DOHH2 (cell line): ENCODE measurements around the gene LRR1.

Source experiments
- H3F3A ChIP-seq: fragments of 200-600 bp; sonication (generic), shearing (Covaris generic); 2 replicates; pipeline ENCODE4 v1.6.0; 2016; ENCODE audit warnings: antibody characterized with exemption, mild to moderate bottlenecking; ENCODE audit not compliant: control insufficient read depth, insufficient read depth
- H3K27ac ChIP-seq: fragments of 200-600 bp; sonication (generic); 2 replicates; pipeline ENCODE4 v1.5.1; 2014; ENCODE audit warnings: low read depth, mild to moderate bottlenecking, low read length, moderate library complexity
- H3K27me3 ChIP-seq: fragments of 200-600 bp; sonication (generic); 2 replicates; pipeline ENCODE4 v1.6.1; 2014; ENCODE audit warnings: mild to moderate bottlenecking, low read length, mixed read lengths; ENCODE audit not compliant: control insufficient read depth
- H3K36me3 ChIP-seq: fragments of 200-600 bp; sonication (generic); 2 replicates; pipeline ENCODE4 v1.6.1; 2014; ENCODE audit warnings: mild to moderate bottlenecking, low read length, moderate library complexity, mixed read lengths; ENCODE audit not compliant: control insufficient read depth
- H3K4me1 ChIP-seq: fragments of 200-600 bp; sonication (generic); 2 replicates; pipeline ENCODE4 v1.6.1; 2014; ENCODE audit warnings: mild to moderate bottlenecking, low read length, mixed read lengths; ENCODE audit not compliant: control insufficient read depth
- H3K4me2 ChIP-seq: fragments of 200-600 bp; sonication (generic); 2 replicates; pipeline ENCODE4 v1.6.0; 2014; ENCODE audit warnings: mild to moderate bottlenecking, low read length, moderate library complexity
- H3K4me3 ChIP-seq: fragments of 200-600 bp; sonication (generic); 2 replicates; pipeline ENCODE4 v1.5.1; 2014; ENCODE audit warnings: mild to moderate bottlenecking, low read length, mixed read lengths
- H3K79me2 ChIP-seq: fragments of 200-600 bp; sonication (generic); 2 replicates; pipeline ENCODE4 v1.6.1; 2014; ENCODE audit warnings: mild to moderate bottlenecking, low read length, mixed read lengths; ENCODE audit not compliant: control insufficient read depth
- H3K9me2 ChIP-seq: fragments of 200-600 bp; sonication (generic); replicated peaks from 2 replicates; pipeline ENCODE4 v1.6.1; 2014; ENCODE audit warnings: mild to moderate bottlenecking, low read length, mixed read lengths; ENCODE audit not compliant: control insufficient read depth
- H3K9me3 ChIP-seq: fragments of 200-600 bp; sonication (generic); 2 replicates; pipeline ENCODE4 v1.6.1; 2014; ENCODE audit warnings: antibody characterized with exemption, low read length, mixed read lengths; ENCODE audit not compliant: control insufficient read depth, insufficient read depth
- H4K20me1 ChIP-seq: fragments of 200-600 bp; sonication (generic); 2 replicates; pipeline ENCODE4 v1.6.0; 2014; ENCODE audit warnings: low read depth, mild to moderate bottlenecking, antibody characterized with exemption, low read length, moderate library complexity; ENCODE audit not compliant: control insufficient read depth, insufficient read depth
- EZH2phosphoT487 ChIP-seq: fragments of 200-600 bp; sonication (generic); IDR thresholded peaks from 2 replicates; pipeline ENCODE4 v1.6.1; 2017; ENCODE audit warnings: borderline replicate concordance, mild to moderate bottlenecking, antibody characterized with exemption, low read length, moderate library complexity, mixed read lengths
- TF ChIP-seq, protein P1 (sequence below): fragments of 200-600 bp; sonication (generic); IDR thresholded peaks from one replicate; pipeline ENCODE4 v1.5.1; 2014; ENCODE audit warnings: antibody characterized with exemption, mild to moderate bottlenecking, low read depth, low read length; ENCODE audit not compliant: poor library complexity, severe bottlenecking

The LRR1 gene

DNA sequence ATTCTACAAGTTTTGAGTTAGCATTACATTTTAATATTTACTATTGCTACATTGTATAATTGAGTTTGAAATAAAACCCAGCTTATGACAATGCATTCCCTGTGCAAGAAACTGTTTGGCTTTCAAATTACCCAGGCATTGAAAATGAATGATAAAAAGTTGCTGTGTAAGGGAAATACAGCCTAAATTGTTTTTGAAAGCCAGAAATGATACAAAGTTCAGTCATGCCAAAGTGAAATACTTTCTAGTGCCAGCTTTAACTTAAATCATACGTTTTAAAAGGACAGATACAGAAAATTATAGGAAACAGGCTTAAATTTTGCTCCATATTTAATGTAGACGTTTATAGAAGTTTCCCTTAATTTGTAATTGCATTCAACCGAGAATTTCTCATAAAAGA is 24.6 kb downstream of the LRR1 start:
- peak overlapping the region; percentile 85 for H3K4me2 ChIP-seq
- TF ChIP-seq EZH2phosphoT487, result no peak
- TF ChIP-seq, protein P1, sequence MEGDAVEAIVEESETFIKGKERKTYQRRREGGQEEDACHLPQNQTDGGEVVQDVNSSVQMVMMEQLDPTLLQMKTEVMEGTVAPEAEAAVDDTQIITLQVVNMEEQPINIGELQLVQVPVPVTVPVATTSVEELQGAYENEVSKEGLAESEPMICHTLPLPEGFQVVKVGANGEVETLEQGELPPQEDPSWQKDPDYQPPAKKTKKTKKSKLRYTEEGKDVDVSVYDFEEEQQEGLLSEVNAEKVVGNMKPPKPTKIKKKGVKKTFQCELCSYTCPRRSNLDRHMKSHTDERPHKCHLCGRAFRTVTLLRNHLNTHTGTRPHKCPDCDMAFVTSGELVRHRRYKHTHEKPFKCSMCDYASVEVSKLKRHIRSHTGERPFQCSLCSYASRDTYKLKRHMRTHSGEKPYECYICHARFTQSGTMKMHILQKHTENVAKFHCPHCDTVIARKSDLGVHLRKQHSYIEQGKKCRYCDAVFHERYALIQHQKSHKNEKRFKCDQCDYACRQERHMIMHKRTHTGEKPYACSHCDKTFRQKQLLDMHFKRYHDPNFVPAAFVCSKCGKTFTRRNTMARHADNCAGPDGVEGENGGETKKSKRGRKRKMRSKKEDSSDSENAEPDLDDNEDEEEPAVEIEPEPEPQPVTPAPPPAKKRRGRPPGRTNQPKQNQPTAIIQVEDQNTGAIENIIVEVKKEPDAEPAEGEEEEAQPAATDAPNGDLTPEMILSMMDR, result no peak
- no peaks in the 10 kb centered on the region for H3K27me3 ChIP-seq
- no peaks in the 10 kb centered on the region for H3K9me3 ChIP-seq
- peaks cover 45% of the 10 kb centered on the region for H3K4me1 ChIP-seq
- H3K79me2 ChIP-seq, result peaks cover 99% of the 10 kb centered on the region
- H3K36me3 ChIP-seq, result peaks cover 85% of the 10 kb centered on the region
- H3F3A ChIP-seq, result peaks cover 31% of the 10 kb centered on the region
- H3K9me2 ChIP-seq, result no peaks in the 10 kb centered on the region
- H4K20me1 ChIP-seq, result peaks cover 29% of the 10 kb centered on the region; the same call in 1 of the 2 replicates
- H3K27ac ChIP-seq, result peak overlapping the region; percentile 39
- H3K4me3 ChIP-seq, result peak overlapping the region; percentile 94

DNA sequence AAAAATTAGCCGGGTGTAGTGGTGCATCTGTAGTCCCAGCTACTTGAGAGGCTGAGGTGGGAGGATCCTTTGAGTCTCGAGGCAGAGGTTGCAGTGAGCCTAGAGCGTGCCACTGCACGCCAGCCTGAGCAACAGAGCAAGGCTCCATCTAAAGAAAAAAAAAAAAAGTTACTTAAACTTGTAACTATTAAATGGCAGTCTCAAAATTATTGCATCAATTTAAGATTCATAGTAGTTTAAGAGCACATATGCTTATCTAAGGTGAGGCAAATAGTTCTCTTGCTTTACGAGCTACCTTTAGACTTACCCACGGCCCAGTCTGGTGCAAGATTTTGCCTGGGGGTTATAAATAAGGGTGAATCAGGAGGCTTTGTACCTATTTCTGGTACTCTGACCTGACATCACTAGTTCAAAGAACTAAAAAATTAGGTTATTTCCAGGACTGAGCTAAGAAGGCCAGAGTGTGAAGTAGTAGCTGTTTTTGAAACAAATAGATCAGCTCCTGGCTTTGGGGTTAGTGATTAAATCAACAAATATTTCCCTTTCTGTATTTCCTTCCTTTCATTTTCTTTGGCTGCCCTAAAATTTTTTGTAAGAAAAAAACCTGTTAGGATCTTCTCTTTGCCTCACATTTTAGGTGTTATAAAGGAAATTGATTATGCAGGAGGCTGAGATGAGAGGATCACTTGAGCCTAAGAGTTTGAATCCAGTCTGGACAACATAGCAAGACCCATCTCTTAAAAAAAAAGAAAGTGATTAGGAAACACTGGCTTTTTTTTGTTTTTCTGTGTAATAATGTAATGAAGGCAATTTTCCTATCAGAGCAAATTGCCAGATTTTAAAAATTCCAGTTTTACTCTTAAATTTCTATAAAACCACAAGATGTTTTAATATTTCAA is 25.4 kb downstream of the LRR1 start:
- Histone ChIP-seq H3K9me3 (no peaks in the 10 kb centered on the region), H4K20me1 (peaks cover 29% of the 10 kb centered on the region; the same call in 1 of the 2 replicates), H3K27me3 (no peaks in the 10 kb centered on the region), H3K27ac (peak overlapping the region; percentile 39), H3K36me3 (peaks cover 80% of the 10 kb centered on the region), H3K9me2 (no peaks in the 10 kb centered on the region), H3K4me3 (peak overlapping the region; percentile 94), H3K4me2 (peak overlapping the region; percentile 85), H3F3A (peaks cover 37% of the 10 kb centered on the region), H3K4me1 (peaks cover 45% of the 10 kb centered on the region), H3K79me2 (peaks cover 99% of the 10 kb centered on the region)
- TF ChIP-seq, protein P1, result no peak
- no peak for TF ChIP-seq EZH2phosphoT487

DNA sequence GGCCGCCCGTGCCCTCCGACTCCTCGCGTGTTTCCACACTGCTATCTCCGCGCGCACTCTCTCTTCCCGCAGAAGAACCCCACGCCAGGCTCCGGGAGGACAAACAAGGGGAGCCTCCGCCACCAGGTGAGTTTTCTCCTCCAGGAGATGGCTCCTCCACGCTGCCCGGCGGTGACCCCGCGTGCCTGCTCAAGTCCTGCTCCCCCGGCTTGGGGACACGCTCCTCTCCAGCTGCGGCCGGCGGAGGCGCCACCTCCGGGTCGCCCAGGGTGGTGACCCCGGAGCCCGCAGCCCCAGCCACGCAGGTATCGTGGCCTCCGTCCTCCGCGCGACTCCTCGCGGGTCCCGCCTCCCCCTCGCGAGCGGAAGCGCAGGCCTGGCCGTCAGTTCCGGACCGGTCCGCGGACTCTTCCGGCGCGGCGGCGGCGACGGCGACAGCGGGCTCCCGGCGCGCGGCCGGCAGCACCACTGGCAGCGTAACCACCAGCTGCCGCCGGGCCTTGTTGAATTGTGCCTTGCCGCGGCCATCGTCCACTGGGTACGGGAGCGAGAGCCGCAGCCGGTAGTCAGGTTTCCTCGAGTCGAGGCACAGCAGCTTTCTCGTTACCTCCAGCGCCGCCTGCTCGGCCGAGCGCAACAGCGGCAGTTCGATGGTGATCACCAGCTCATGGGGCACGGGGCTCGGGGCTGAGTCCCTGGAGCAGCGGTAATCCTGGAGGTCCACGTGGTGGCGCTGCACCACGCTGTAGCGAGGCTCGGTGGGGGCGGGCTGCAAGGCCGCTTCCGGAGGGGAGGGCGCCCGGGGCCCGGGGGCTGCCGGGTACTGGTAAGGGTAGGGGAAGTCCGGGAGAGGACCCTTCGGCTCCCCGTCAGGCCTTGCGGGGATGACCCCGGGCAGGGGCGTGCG is 35.2 kb downstream of the LRR1 start:
- peaks cover 13% of the 10 kb centered on the region; the same call in 1 of the 2 replicates for H4K20me1 ChIP-seq
- TF ChIP-seq EZH2phosphoT487, result no peak
- TF ChIP-seq, protein P1, result peak; percentile 80

More for the DNA sequence above, 35.2 kb downstream of the LRR1 start:
- H3K9me3 ChIP-seq, result no peaks in the 10 kb centered on the region
- peak overlapping the region; percentile 91 for H3K27ac ChIP-seq
- peak overlapping the region; percentile 83 for H3K4me2 ChIP-seq
- H3K79me2 ChIP-seq, result peaks cover 98% of the 10 kb centered on the region
- peaks cover 38% of the 10 kb centered on the region for H3K4me1 ChIP-seq
- H3K36me3 ChIP-seq, result peaks cover 67% of the 10 kb centered on the region
- H3K9me2 ChIP-seq, result no peaks in the 10 kb centered on the region
- peak overlapping the region; percentile 76 for H3K4me3 ChIP-seq
- H3F3A ChIP-seq, result peaks cover 16% of the 10 kb centered on the region
- H3K27me3 ChIP-seq, result no peaks in the 10 kb centered on the region
